HS-27A (cell line): Measurements from ENCODE around the gene SNRK.
"Not testable (repeated sequence)": the region's sequence is repeated elsewhere in the genome, so short reads cannot be mapped to it uniquely, and the experiment has no call there.

Source experiments
- DNase-seq: peaks from one replicate; pipeline ENCODE4 v3.0.0-alpha.2; 2012; ENCODE audit warnings: low read depth, missing footprints

Gene SNRK

DNA sequence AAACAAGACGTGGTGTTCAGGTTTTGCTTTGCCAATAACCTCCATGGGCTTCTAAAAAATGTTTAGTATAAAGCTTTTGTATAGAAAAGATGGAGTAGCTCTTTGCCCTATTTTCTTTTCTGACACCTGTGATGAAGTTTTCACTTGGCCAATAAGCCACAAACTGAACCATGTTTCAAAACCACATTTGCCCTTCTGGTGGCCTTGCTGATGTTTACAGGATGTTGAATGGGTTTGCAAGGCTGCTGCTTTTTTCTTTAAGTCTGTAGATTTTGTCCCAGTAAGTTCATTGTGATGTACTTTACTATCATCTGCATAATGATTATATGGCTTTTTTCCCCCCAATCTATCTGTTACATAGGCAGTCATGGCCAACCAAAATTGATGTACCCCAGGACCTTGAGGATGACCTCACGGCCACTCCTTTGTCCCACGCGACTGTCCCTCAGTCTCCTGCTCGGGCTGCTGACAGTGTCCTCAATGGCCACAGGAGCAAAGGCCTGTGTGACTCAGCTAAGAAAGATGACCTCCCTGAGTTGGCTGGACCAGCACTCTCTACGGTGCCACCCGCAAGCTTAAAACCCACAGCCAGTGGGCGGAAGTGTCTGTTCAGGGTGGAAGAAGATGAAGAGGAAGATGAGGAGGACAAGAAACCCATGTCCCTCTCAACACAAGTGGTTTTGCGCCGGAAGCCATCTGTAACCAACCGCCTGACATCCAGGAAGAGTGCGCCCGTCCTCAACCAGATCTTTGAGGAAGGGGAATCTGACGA, 60.8 kb downstream of the SNRK start:
- DNase-seq, result no peak

DNA sequence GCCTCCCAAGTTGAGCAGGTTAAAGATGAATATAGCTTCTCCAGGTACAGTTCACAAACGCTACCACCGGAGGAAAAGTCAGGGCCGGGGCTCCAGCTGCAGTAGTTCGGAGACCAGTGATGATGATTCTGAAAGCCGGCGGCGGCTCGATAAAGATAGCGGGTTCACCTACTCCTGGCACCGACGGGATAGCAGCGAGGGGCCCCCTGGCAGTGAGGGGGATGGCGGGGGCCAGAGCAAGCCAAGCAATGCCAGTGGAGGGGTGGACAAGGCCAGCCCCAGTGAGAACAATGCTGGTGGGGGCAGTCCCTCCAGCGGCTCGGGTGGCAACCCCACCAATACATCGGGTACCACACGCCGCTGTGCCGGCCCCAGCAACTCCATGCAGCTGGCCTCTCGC, 61.4 kb downstream of the SNRK start:
- DNase-seq, result no peak

DNA sequence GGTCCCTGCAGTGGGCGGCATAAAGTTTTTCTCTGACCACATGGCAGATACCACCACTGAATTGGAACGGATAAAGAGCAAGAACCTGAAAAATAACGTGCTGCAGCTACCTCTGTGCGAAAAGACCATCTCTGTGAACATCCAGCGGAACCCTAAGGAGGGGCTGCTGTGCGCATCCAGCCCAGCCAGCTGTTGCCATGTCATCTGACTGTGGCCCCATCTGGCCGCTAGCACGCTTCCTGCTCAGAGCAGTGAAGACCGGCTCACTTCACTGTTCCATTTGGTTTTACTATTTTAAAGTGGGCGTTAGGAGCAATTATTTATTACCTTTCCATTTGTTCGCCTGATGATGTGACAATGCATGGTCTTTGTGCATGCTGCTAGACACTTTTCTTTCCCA, 62.0 kb downstream of the SNRK start:
- no peak for DNase-seq

DNA sequence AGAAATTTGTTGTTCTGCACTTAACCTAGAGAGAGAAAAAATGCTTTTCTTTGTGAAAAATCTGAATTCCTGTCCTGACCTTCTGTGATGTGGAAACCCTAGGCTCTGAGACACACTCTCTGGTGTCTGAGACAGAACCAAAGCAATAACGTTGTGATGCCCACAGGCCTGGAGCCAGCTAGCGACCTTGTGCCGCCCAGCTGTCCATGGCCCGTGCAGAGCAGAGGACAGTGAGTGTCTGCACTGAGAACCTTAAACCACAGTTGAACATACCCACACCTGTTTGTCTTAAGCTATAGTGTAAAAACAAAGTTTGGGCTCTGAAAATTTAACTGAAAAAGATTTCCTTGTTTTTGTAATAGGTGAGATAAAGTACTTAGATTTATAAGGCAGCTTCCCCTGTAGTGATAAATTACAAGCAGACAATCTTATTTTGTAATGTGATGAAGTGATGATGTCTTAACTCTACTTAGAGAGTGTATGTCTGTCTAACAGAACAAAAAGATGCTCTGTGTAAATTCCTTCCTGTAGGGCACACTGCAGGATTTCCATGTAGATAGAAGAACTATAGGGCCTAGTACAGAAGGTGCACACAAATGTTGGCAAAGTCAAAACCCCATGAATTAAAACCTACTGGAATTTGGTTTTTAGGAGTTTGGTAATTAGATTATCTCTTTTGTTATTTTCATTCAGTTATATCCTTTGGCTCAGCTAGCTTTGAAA, 62.7 kb downstream of the SNRK start:
- no peak for DNase-seq

DNA sequence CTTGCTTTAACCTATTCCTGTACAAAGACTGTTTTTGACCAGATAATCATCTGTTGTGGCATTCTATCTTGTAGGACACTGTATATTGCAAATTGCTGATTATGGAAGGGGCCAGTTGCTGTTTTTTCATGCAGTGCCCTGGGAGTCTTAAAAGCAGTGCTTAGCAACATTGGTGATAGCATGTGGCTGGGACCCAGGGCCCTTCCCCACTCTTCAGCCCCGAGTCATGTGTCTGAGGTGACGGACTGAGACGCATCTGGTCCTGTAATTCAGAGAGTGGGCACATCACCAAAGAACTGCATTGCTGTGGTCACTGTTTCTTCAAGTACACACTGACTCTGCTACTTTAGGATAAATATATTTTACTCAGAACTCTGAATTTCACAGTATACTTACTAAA, 63.4 kb downstream of the SNRK start:
- DNase-seq, result no peak

DNA sequence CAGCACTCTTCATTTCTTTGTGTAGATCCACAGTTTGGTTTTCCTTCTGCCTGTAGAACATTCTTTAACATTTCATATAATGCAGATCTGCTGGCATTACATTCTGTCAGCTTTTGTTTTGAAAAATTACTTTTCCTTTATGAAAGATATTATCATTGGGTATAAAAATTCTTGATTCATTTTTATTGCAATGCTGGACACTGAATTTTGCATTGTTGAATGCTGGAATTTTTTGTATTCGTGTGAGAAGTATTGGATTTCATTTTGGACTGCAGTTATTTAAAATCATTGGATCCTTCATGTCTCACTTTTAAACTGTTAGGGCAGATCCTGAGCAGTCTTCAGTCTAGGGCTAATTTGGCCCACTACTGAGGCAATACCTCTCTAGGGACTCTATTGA, 67.1 kb downstream of the SNRK start:
- DNase-seq, result no peak

DNA sequence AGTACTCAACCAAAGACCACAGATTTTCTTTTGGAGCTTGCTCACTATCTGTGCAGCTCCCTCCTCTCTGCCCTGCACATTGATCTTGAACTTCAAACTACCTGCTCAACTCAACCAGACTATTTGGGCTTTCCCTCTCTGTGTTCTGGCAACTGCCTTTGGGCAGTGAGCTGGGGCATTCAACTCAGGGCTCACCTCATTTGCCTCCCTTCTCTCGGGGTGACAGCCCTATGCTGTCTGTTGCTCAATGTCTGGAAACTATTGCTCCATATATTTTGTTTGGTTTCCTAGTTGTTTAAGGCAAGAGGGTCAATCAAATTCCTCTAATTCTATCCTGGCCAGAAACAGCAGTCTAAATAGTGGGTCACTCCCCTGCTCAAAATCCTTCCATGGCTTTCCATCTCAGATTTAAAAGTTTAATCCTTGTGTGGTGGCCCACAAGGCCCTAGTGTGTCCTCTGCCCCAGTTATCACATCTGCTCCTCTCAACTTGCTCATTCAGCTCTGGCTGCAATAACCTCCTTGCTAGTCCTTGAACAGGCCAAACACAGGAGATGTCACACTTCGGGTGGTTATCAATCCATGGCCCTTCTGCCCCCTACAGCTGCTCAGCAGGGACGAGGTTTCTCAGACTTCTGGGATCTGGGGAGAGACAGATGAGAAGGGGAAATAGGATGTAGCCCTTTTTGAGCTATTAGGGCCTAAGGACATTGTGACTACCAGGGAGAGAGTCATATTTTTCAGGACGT, 67.8 kb downstream of the SNRK start:
- no peak for DNase-seq

DNA sequence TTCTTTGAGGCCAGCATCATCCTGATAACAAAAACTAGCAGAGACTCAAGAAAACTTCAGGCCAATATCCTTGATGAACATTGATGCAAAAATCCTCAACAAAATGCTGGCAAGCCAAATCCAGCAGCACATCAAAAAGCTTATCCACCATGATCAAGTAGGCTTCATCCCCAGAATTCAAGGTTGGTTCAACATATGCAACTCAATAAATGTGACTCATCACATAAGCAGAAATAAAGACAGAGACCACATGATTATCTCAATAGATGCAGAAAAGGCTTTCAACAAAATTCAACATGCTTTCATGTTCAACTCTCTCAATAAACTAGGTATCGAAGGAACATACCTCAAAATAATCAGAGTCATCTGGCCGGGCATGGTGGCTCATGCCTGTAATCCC, 69.7 kb downstream of the SNRK start:
- not testable (repeated sequence) for DNase-seq

DNA sequence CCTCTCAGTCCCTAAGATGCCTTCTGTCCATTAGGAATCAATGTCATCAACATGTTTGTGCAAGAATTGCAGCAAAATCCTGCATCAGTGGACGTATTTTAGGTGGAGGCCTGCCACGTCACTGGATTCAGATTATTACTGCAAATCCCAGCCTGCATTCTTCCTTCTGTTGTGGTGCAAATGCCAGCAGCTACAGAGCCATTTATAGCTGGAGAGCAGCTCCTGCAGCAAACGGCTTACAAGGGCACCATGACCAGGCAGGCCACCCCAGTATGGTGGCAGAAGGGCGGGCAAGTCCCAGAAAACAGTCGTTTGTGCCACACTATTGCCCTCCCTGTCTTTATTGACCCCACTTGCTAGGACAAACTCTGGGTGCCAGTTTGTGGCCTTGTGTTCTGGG, 74.7 kb downstream of the SNRK start:
- no peak for DNase-seq

DNA sequence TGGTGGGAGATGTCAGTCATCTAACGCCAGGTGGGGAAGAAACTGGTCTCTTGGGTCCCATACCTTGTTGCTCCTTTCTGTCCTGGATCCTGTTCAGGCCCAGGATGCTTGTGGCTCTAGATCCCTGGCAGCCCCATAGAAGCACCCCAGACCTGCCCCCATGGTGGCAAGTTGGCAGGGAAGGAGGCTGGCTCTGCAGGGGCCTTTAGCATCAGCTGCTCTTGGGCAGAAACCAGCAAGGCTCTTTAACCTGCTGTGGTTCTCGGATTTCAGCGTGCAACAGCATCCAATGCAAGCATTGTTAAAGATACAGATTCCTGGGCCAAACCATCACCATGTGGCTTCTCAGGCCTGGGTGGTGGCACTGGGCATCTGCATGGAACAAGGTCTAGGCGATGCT, 75.8 kb downstream of the SNRK start:
- DNase-seq, result no peak

DNA sequence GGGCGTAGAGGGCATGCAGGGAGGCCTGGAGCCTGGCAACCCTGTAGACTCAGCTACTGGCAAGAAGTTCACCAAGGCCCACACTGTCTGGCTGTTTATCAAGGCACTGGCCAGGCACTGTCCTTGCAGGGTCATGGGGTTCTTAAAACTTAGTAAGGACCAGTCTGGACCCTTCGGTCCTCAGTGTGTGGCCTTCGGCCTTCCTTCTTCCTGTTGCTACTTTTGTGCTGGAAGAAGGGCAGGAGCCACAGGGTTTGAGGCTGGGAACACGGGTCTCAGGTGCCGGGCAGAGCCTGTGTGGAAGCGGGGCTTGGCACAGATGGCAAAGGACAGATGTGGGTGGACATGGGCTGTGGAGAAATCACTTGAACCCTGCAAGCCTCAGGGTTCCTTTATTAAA, 76.6 kb downstream of the SNRK start:
- DNase-seq, result no peak

DNA sequence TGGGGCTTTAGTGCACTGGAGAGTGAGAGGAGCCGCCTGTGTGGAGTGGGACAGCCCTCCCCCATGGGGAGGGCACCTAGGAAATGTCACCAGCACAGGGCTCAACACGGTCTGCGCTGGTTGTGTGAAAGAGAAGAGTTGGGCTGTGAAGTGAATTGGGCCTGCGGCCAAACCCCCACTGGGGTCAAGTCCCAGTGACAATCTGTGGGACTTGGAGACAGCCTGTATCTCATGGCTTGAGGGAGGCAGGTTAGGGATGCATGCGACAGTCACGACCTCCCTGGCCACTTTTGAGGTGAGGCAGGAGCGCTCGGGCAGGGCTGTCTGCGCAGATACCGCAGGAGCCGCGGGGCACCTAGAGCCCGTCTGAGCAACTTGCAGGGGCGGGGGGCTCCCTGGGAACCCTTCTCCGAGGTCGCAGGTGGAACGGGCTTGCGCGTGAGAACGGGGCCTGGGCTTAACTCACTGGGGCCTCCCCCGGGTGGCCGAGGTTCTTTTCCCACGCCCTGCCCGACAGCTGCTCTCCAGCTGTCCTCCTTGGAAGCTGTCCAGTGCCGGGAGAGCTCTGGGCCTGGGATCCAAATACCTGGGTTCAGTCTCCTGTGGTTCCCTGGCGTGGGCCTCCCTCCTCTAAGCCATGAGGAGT, 77.4 kb downstream of the SNRK start:
- no peak for DNase-seq

DNA sequence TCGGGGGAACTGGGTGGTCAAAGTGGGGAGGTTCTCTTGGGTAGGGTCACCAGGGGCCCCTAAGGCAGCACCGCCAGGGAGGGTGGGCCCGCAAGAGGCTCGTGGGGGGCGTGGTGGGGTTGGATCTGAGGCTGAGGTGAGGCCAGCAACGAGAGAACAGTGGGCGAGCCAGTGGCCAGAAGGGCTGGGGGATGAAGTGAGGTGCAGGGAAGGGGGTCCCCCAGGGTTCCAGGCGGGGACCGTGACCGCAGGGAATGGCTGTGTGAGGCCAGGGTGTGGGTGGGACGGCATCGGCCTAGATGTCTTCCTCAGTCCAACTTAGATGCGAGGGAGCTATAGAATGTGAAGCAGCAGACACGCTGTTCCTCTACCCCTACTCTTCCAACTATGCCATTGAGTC, 78.2 kb downstream of the SNRK start:
- no peak for DNase-seq

DNA sequence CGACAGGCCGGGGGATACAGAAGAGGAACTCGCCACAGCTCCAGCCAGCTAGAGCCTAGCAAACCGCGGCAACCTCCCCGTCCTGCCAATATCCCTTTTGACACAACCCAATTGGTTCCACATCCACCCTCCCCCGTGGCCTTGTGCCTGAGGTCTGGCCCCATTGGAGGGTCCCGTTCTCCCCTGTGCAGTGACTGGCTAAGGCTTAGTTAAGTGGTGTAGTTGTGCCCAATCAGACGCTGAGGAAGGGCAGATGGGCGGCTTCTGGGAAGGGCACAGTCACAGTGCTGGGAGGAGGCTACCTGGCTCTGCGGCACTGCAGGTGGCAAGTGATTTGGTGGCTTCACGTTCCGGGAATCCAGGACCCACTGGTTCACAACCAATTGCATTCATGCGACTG, 78.6 kb downstream of the SNRK start:
- no peak for DNase-seq

DNA sequence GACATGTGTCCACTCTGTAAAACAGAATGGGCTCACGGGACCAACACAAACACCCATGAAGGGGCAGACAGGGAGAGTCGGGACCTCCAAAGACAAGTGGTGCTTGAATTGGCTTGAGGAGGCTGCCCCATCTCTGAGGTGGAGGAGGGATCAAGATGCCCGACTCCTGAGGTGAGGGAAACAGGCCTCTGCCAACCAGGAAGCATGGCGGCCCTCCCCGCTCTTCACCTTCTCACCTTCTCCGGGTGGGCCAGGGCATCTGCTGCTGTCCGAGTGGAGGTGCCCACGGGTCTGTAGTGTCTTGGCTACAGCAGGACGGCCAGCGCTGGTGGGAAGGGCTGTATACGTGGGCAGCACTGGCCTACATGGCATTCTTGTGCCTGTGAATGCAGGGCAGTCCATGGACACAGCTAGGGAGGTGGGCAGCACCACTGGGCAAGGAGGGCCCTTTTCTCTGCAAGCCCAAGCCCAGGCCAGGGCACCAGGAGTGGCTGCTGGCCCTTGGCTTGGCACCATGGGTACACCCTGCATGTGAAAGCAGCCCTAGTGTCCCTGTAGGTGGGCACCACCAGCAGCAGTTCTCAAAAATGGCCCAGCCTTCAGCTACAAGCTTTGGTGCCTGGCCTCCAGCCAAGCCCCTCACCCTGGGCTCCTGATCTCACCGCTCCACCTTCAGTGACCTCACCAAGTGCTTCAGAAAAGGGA, 79.4 kb downstream of the SNRK start:
- DNase-seq, result no peak

DNA sequence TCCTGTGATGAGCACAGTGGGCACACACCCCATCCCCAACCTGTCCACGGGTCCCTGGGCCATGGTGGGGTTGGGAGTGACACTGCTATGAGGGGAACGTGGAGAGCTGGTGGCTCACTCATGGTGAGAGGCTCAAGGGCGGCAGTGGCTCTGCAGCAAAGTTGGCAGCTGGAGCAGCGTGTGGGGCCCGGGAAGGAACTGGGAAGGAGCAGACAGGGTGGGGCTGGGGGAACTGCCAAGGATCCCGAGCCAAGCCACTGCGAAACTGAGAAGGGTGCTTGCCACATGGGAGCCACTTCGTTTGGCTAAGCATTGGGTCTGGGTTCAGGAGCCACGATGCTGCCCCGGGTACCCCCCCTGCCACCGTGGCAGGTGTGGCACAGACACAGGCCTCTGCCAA, 80.1 kb downstream of the SNRK start:
- DNase-seq, result no peak

DNA sequence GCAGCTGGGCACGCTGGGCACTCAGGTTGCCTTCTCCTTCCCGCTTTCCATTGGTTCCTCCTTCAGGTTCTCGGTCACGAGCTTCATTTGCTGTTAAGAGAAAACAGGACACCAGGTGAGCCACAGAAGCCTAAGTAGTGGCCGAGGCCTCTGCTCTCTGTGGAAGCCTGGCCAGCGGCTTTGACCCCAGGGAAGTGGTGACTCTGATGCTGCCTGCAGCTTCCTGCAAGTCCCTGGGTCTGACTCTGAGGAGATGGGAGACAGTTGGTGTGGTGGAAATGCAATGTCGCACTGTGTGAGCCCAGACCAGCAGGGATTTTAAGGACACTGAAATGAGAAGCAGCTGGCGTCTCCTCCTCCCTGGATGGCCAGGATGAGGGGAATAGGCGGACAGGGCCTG, 80.5 kb downstream of the SNRK start:
- DNase-seq, result no peak

DNA sequence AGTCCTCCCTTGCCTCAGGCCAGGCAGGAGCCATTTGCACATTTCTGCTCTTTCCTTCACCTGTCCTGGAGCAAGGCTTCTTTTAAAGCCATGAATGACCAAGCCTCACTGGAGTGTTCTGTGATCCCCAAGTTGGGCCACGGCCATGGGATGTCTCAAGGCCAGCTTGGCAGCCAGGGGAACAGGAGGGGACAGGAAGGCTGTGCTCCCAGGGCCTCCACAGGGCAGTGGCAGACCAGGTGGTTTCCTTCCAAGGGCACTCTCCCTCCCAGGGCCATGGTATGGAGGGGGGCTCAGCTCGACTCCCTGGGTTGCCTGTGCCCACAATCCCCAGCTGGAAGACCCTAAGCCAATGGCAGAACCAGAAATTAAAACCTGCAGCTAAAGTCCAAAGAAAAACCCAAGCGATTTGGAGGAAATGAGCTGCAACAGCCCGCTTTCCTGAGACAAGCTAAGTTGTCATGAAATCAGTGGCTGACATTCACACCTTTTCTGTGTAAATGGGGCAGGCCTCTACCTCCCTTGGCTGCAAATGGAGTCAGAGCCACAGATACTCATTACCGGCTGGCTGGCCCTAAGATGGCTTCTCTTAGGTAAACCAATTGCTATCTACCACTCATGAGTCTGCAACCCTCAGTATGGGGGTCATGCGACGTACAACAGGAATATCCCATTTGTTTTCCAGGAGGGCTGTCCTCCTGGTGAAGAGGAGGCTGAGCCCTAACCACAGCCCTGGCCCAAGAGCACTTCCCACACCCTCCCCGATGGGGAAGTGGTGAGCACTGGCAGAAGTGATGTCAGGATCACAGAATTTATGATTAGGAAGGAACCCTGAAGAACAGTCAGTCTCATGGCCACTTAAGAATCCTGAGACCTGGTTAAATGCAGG, 83.3 kb downstream of the SNRK start:
- DNase-seq, result no peak

DNA sequence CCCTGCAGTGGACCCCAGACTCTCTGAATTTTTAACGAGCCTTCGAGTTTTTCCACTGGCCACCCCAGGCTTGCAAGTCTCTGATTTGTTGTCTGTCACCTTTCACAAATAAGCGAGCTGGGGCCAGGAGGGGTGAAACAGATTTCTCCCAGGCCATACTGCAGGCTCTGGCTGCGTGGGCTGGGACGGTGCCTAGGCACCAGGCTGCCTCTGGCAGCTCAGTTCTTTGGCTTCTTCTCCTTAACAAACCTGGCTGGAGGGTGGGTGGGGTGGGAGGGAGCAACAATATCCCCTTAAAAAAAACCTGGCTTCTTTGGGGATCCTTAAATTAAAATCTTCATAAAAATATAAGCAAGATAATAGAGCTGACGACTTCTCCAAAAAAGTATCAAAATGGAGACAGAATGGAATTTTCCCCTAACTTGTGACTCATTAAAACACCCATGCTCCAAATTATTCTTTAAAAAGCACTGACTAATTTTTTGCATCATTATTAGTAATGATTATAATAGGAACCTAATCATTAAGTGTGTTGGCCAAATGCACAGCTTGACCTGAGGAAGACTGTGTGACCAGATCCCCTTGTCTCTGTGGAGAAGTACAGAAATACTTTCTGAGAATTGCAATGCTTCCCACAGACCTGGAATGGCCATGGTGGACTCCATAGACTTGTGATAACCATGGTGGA, 84.1 kb downstream of the SNRK start:
- DNase-seq, result no peak

DNA sequence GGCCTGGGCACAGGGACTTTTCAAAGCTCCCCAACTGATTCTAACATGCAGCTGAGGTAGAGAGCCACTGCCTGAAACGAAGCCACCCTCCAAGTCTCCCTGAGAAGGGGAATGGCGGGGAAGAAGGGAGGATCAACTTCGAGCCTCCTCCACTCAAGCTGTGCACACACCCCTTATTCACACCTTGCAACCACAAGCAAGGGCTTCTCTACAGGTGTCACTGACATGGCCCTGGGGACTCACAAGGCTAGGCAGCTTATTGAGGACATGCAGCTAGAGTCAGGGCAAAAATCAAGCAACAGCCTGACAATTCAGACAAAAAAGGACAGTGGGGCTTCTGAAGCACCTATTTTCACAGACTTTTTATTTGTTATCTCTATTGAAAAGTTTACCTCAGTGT, 85.2 kb downstream of the SNRK start:
- no peak for DNase-seq
